GM21825 (cell line): ENCODE data around the gene GPC6.

ENCODE experiments used
- ATAC-seq: cut with Tn5 transposase; IDR thresholded peaks from one replicate; pipeline ENCODE4 v1.9.1; 2021; ENCODE audit warnings: mild to moderate bottlenecking, moderate library complexity; ENCODE audit not compliant: unreplicated experiment

The GPC6 gene

GRCh38 chr13:94007072-94007471 is 780.5 kb downstream of the GPC6 start:
- ATAC-seq: no peak

- ATAC-seq: no peak
Observed at GRCh38 chr13:94009701-94010100, 783.1 kb downstream of the GPC6 start.

- ATAC-seq: no peak
Observed at GRCh38 chr13:94014461-94014860, 787.9 kb downstream of the GPC6 start.

GRCh38 chr13:94020426-94020825 is 793.8 kb downstream of the GPC6 start:
- no peak for ATAC-seq

- ATAC-seq: no peak
Observed at GRCh38 chr13:94020833-94021232, 794.2 kb downstream of the GPC6 start.

GRCh38 chr13:94028234-94028633 is 801.6 kb downstream of the GPC6 start:
- ATAC-seq: no peak

GRCh38 chr13:94028650-94029049 is 802.0 kb downstream of the GPC6 start:
- no peak for ATAC-seq

- ATAC-seq: no peak
Observed at GRCh38 chr13:94030415-94031119, 804.0 kb downstream of the GPC6 start.

GRCh38 chr13:94031609-94032008 is 805.0 kb downstream of the GPC6 start:
- ATAC-seq: no peak

GRCh38 chr13:94033098-94033497 is 806.5 kb downstream of the GPC6 start:
- ATAC-seq: no peak

- no peak for ATAC-seq
Observed at GRCh38 chr13:94033830-94034642, 807.4 kb downstream of the GPC6 start.

GRCh38 chr13:94050039-94050438 is 823.4 kb downstream of the GPC6 start:
- ATAC-seq: no peak

GRCh38 chr13:94050686-94051085 is 824.1 kb downstream of the GPC6 start:
- ATAC-seq: no peak

- ATAC-seq: no peak
Observed at GRCh38 chr13:94053986-94054593, 827.5 kb downstream of the GPC6 start.

- no peak for ATAC-seq
Observed at GRCh38 chr13:94056362-94056990, 829.9 kb downstream of the GPC6 start.

GRCh38 chr13:94057618-94058186 is 831.1 kb downstream of the GPC6 start:
- no peak for ATAC-seq

GRCh38 chr13:94058821-94059360 is 832.3 kb downstream of the GPC6 start:
- ATAC-seq: no peak

GRCh38 chr13:94061301-94061700 is 834.7 kb downstream of the GPC6 start:
- no peak for ATAC-seq

GRCh38 chr13:94063096-94063495 is 836.5 kb downstream of the GPC6 start:
- no peak for ATAC-seq

GRCh38 chr13:94063848-94064247 is 837.2 kb downstream of the GPC6 start:
- no peak for ATAC-seq

- no peak for ATAC-seq
Observed at GRCh38 chr13:94065741-94066140, 839.1 kb downstream of the GPC6 start.
